Right lobe of liver (tissue), 6 donors: ENCODE measurements around the gene ZNF524. TPM values are rescaled to one million over a fixed set of nuclear protein-coding genes. Genes with fewer than 3 reads are reported as not detected.
A peak's percentile ranks its signal among the peaks of the same experiment; 100 is the strongest.

ENCODE experiments used
- ATAC-seq, 4 donors: fragments of 200-7000 bp; cut with Tn5 transposase; one replicate each; pipeline ENCODE4 v1.9.1; 2020; ENCODE audit warnings: mild to moderate bottlenecking in 4 of 4, moderate library complexity in 4 of 4
- DNase-seq, 3 donors: peaks; one replicate each; pipeline ENCODE4 v3.0.0-alpha.2; 2020
- H3K27ac ChIP-seq, 3 donors: fragments of 200-600 bp; one replicate each; pipeline ENCODE4 v1.8.0; 2022
- H3K27me3 ChIP-seq, 2 donors: fragments of 200-600 bp; one replicate each; pipeline ENCODE4 v1.8.0; 2022
- H3K36me3 ChIP-seq, 4 donors: fragments of 200-600 bp; sonication (generic) in 1 of 4; one replicate each; pipeline versions ENCODE4 v1.5.1 to v1.8.0; 2017 to 2022; ENCODE audit warnings: control low read depth in 1 of 4
- H3K4me1 ChIP-seq, 4 donors: fragments of 200-600 bp; sonication (generic) in 1 of 4; one replicate each; pipeline versions ENCODE4 v1.5.1 to v1.8.0; 2017 to 2022; ENCODE audit warnings: control low read depth in 1 of 4
- H3K4me3 ChIP-seq, 3 donors: fragments of 200-600 bp; one replicate each; pipeline ENCODE4 v1.8.0; 2022
- H3K9me3 ChIP-seq, 4 donors: fragments of 200-600 bp; sonication (generic) in 1 of 4; one replicate each; pipeline versions ENCODE4 v1.5.1 to v1.8.0; 2017 to 2022; ENCODE audit warnings: control low read depth in 1 of 4
- POLR2A ChIP-seq: fragments of 450-650 bp; IDR thresholded peaks from one replicate; pipeline ENCODE4 v1.6.1; 2017; ENCODE audit warnings: antibody characterized with exemption, mild to moderate bottlenecking
- whole genome bisulfite sequencing: methylation state at CpG from one replicate; pipeline ENCODE4 v1.1.6; 2018; ENCODE audit warnings: low coverage, low lambda C conversion rate; ENCODE audit not compliant: insufficient coverage; ENCODE audit errors: missing lambda C conversion rate; 5-methylcytosine and 5-hydroxymethylcytosine counted together
- intact Hi-C, 2 donors: fragments of 100-400 bp; cut with DNase I; formaldehyde crosslinking; loops; one replicate each; pipeline versions ENCODE4 v1.11.2 to v1.14.1; 2022
- total RNA-seq, 6 experiments: library from RNA; depleted of rRNA in 2 of 6; stranded (reverse); fragments of >200 nt in 2 of 6; fragmentation: NEBNext Ultra II Directional in 3 of 6; extraction: Animal tissue kit (Norgen Biotek cat#: 25700) in 3 of 6; gene quantifications; one replicate each; pipeline versions ENCODE4 v1.1.0 to v1.2.4, GENCODE V29; 2016 to 2023
- TF ChIP-seq, protein P1 (sequence below), 4 donors: fragments of 200-600 bp in 3 of 4; fragments of 450-650 bp in 1 of 4; IDR thresholded peaks; one replicate each; pipeline versions ENCODE4 v1.5.1 to v1.8.0; 2016 to 2022; ENCODE audit warnings: antibody characterized with exemption in 4 of 4, mild to moderate bottlenecking in 2 of 4
- donor health status: DM: no; HTN: yes; CAD: no.
- donor health status: DM: no; HTN: no; CAD: no.
- donor health status: DM: no; HTN: no; CAD: no.
- donor health status: DM: no; HTN: yes; CAD: no.
- donor health status: DM: no; HTN: yes; CAD: no.

ZNF524 gene
- total RNA-seq, 6 experiments from 2014 or later, result 8.2 to 21.0 (median 11.3) TPM

DNA sequence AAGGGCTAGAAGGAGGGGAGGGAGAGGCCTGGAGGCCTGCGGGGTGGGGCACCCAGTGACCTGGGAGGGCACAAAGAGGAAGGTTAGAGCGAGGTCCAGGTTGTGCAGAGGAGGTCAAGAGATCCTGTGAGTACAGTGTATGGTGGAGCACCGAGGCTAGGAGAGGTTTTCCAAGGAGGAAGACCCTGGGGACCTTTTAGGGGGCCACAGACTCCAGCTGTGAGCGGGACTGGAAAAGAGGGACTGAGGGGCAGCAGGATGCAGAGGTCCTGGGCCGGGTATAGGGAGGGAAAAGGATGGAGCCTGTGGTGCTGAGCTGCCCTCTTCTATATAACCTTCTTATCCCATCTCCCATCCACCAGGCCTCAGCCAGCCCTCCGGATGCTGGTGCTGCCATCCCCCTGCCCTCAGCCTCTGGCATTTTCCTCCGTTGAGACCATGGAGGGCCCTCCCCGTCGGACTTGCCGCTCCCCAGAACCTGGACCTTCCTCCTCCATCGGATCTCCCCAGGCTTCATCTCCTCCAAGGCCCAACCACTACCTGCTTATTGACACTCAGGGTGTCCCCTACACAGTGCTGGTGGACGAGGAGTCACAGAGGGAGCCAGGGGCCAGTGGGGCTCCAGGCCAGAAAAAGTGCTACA, 44.2 kb downstream of the ZNF524 start:
- peaks cover 0 to 10% (median 0%) of the 10 kb centered on the region in 4 donors for H3K36me3 ChIP-seq
- H3K27ac ChIP-seq, result peak overlapping the region; percentile 63 to 76 (median 67)
- intact Hi-C loops, result no loop called here
- whole genome bisulfite sequencing, result 34% methylated on average over 8 of the region's 12 CpGs
- peak overlapping the region; percentile 74 to 85 (median 81) for H3K4me3 ChIP-seq
- H3K27me3 ChIP-seq, result no peaks in the 10 kb centered on the region
- peaks cover 0 to 44% (median 11%) of the 10 kb centered on the region in 4 donors for H3K4me1 ChIP-seq
- DNase-seq, result peak in 2 of 3 donors; percentile 24 to 50
- no peak for ATAC-seq
- H3K9me3 ChIP-seq, result no peaks in the 10 kb centered on the region
- TF ChIP-seq, protein P1, sequence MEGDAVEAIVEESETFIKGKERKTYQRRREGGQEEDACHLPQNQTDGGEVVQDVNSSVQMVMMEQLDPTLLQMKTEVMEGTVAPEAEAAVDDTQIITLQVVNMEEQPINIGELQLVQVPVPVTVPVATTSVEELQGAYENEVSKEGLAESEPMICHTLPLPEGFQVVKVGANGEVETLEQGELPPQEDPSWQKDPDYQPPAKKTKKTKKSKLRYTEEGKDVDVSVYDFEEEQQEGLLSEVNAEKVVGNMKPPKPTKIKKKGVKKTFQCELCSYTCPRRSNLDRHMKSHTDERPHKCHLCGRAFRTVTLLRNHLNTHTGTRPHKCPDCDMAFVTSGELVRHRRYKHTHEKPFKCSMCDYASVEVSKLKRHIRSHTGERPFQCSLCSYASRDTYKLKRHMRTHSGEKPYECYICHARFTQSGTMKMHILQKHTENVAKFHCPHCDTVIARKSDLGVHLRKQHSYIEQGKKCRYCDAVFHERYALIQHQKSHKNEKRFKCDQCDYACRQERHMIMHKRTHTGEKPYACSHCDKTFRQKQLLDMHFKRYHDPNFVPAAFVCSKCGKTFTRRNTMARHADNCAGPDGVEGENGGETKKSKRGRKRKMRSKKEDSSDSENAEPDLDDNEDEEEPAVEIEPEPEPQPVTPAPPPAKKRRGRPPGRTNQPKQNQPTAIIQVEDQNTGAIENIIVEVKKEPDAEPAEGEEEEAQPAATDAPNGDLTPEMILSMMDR (IDR thresholded peaks at IDR 0.05), result no peak
- no peak for TF ChIP-seq POLR2A

DNA sequence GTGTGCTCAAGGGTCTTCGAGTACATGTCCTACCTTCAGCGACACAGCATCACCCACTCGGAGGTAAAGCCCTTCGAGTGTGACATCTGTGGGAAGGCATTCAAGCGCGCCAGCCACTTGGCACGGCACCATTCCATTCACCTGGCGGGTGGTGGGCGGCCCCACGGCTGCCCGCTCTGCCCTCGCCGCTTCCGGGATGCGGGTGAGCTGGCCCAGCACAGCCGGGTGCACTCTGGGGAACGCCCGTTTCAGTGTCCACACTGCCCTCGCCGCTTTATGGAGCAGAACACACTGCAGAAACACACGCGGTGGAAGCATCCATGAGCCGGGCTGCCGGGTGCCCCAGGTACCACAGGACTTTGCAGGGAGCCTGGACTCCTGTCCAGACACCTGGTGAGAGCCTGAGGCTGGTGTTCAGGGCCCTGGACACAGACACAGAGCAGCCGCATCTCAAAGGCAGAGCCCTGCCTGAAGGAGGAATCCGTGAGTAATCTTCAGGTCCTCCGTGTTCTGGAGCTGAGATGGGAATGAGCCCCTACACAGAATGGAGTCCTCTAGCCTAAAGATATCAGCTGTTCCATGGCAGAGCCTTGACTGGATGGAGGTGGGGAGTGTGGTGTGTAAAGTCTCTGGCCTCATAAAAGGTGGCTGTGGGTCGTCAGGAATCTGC, 44.9 kb downstream of the ZNF524 start:
- TF ChIP-seq, protein P1 (IDR thresholded peaks at IDR 0.05), result no peak
- no peak for ATAC-seq
- intact Hi-C loops, result no loop called here
- no peaks in the 10 kb centered on the region for H3K9me3 ChIP-seq
- no peak overlapping the region for H3K27ac ChIP-seq
- H3K4me1 ChIP-seq, result peaks cover 0 to 39% (median 8%) of the 10 kb centered on the region in 4 donors
- peaks cover 0 to 10% (median 0%) of the 10 kb centered on the region in 4 donors for H3K36me3 ChIP-seq
- H3K27me3 ChIP-seq, result no peaks in the 10 kb centered on the region
- peak in 1 of 3 donors; percentile 22 for DNase-seq
- WGBS, result 80% methylated on average over 1 of the region's 28 CpGs
- no peak overlapping the region for H3K4me3 ChIP-seq

DNA sequence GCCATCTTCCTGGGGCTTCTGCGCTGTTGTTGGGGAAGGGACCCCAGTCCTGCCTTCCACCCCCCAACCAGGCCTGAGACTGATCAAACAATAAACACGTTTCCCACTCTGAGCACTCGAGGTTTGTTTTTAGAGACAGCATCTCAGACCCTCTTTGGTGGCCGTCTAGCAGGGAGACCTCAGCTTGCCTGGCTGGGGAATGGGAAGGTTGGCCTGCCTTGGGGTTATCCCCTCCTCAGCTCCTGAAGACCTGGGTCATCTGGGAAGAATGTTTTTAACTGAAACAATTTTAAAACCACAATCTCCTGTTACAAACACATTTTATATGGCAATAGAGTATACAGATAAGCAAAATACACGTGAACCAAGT, 45.4 kb downstream of the ZNF524 start:
- intact Hi-C loops, result no loop called here
- Histone ChIP-seq H3K4me1 (peaks cover 0 to 34% (median 5%) of the 10 kb centered on the region in 4 donors), H3K36me3 (peaks cover 0 to 10% (median 0%) of the 10 kb centered on the region in 4 donors), H3K27ac (no peak overlapping the region), H3K27me3 (no peaks in the 10 kb centered on the region), H3K9me3 (no peaks in the 10 kb centered on the region), H3K4me3 (no peak overlapping the region)
- no peak for DNase-seq
- no peak for TF ChIP-seq POLR2A
- TF ChIP-seq, protein P1 (IDR thresholded peaks at IDR 0.05), result no peak
- no peak for ATAC-seq
- WGBS, result 87% methylated on average over 2 of the region's 5 CpGs

DNA sequence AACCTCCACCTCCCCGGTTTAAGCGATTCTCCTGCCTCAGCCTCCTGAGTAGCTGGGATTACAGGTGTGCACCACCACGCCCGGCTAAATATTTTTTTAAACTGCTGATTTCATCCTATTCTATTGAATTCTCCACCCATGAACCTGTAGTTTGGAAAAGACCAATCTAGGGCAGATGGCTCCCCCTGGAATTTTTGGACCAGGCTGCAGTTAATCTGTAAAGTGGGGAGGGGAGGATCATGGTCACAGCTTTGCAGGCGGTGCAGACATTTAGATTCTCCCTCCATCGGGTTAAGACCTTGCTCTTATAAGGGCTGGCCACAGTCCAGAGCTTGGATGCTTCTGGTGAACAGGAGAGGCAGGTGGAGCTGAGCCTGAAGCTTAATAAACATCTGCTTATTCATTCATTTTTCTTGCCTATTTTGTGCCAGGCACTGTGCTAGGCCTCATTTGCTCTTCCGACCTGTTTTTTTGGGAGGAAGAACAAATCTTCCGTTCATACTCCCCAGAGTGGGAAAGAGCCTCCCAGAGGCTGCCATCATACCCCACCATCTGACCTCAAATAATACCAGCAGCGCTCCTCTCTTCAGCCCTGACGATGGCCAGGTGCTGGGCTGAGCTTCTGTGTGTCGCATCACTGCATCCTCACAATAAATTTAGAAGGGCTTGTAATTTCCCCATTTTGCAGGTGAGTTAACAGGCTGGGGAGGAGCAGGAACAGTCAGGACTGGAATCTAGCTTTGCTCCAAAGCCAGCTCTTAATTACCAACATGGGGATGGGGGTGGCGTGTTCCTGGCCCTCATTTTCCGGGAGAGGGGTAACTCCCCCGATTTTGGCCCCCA, 47.0 kb downstream of the ZNF524 start:
- ATAC-seq, result no peak
- DNase-seq, result no peak
- Histone ChIP-seq H3K27ac (peak overlapping the region in 1 of 3 donors; percentile 81), H3K4me3 (peak overlapping the region; percentile 77 to 96 (median 89)), H3K9me3 (no peaks in the 10 kb centered on the region), H3K36me3 (peaks cover 0 to 10% (median 0%) of the 10 kb centered on the region in 4 donors), H3K27me3 (no peaks in the 10 kb centered on the region), H3K4me1 (peaks cover 0 to 33% (median 3%) of the 10 kb centered on the region in 4 donors)
- WGBS, result 50% methylated on average over 10 of the region's 14 CpGs
- TF ChIP-seq POLR2A, result no peak
- TF ChIP-seq, protein P1 (IDR thresholded peaks at IDR 0.05), result no peak
- intact Hi-C loops, result no loop called here
